A673 (cell line): ENCODE data around the gene BCDIN3D. TPM values are rescaled to one million over a fixed set of nuclear protein-coding genes. Genes with fewer than 3 reads are reported as not detected.

ENCODE experiments used
- BruUV-seq: library from RNA; stranded (reverse); fragments of 400-500 nt; replicated peaks from 2 replicates; lab custom pipeline; 2021; lab: Mats Ljungman, UMichigan
- CTCF ChIA-PET: fragments of 300-600 bp; sonication (Branson Sonifier 250); formaldehyde crosslinking; loops from one replicate; lab custom pipeline; 2022; ENCODE audit warnings: antibody characterized with exemption; lab: Charles Lee
- POLR2A ChIA-PET: fragments of 300-600 bp; sonication (Branson Sonifier 250); formaldehyde crosslinking; loops from one replicate; lab custom pipeline; 2022; ENCODE audit warnings: antibody characterized with exemption; ENCODE audit not compliant: low non-redundant PET; lab: Charles Lee
- DNase-seq: peaks from one replicate; pipeline ENCODE4 v3.0.0-alpha.2; 2015; ENCODE audit warnings: low spot score
- H3K27ac ChIP-seq: fragments of 200-600 bp; sonication (generic); 2 replicates; pipeline ENCODE4 v1.5.1; 2016; ENCODE audit warnings: mixed run types, low read depth, mild to moderate bottlenecking, mixed read lengths, antibody characterized with exemption, low read length; ENCODE audit not compliant: poor library complexity, severe bottlenecking
- H3K27me3 ChIP-seq: fragments of 200-600 bp; sonication (generic); replicated peaks from 2 replicates; pipeline ENCODE4 v1.6.1; 2017; ENCODE audit warnings: mixed run types, low read depth, mild to moderate bottlenecking, mixed read lengths, antibody characterized with exemption, low read length; ENCODE audit not compliant: insufficient read depth, poor library complexity
- H3K36me3 ChIP-seq: fragments of 200-600 bp; sonication (generic); 2 replicates; pipeline ENCODE4 v1.6.1; 2016; ENCODE audit warnings: mixed run types, mild to moderate bottlenecking, mixed read lengths, antibody characterized with exemption, low read length; ENCODE audit not compliant: insufficient read depth, poor library complexity, severe bottlenecking
- H3K4me1 ChIP-seq: fragments of 200-600 bp; sonication (generic); 2 replicates; pipeline ENCODE4 v1.6.1; 2017; ENCODE audit warnings: mixed run types, mild to moderate bottlenecking, mixed read lengths, antibody characterized with exemption, low read length; ENCODE audit not compliant: insufficient read depth, poor library complexity, severe bottlenecking
- H3K4me3 ChIP-seq: fragments of 200-600 bp; sonication (generic); 2 replicates; pipeline ENCODE4 v1.5.1; 2016; ENCODE audit warnings: low read depth, mixed run types, mild to moderate bottlenecking, mixed read lengths, low read length; ENCODE audit not compliant: poor library complexity, severe bottlenecking
- H3K9me3 ChIP-seq: fragments of 200-600 bp; sonication (generic); 2 replicates; pipeline ENCODE4 v1.6.1; 2016; ENCODE audit warnings: mixed run types, low read depth, mild to moderate bottlenecking, mixed read lengths, antibody characterized with exemption, low read length; ENCODE audit not compliant: poor library complexity, severe bottlenecking
- EZH2 ChIP-seq: fragments of 200-600 bp; sonication (generic); IDR thresholded peaks from 2 replicates; pipeline ENCODE4 v1.6.1; 2017; ENCODE audit warnings: borderline replicate concordance, low read depth, mild to moderate bottlenecking, mixed read lengths, antibody characterized with exemption, low read length; ENCODE audit not compliant: poor library complexity, severe bottlenecking
- intact Hi-C: fragments of 100-400 bp; cut with micrococcal nuclease; formaldehyde crosslinking; loops from one replicate; pipeline ENCODE4 v1.10.0; 2022; ENCODE audit not compliant: unreplicated experiment
- total RNA-seq: library from RNA; stranded (reverse); gene quantifications from 2 replicates; pipeline ENCODE4 v1.2.3, GENCODE V29; 2021
- TF ChIP-seq, protein P1 (sequence below): fragments of 300-800, 200-600 bp; sonication (generic); conservative IDR thresholded peaks from 2 replicates; pipeline ENCODE4 v1.5.1; 2017; ENCODE audit warnings: low read depth, mild to moderate bottlenecking, antibody characterized with exemption, low read length, moderate library complexity, mixed read lengths

Gene BCDIN3D
- total RNA-seq, 1 experiment from 2014 or later = 5.7 TPM

DNA sequence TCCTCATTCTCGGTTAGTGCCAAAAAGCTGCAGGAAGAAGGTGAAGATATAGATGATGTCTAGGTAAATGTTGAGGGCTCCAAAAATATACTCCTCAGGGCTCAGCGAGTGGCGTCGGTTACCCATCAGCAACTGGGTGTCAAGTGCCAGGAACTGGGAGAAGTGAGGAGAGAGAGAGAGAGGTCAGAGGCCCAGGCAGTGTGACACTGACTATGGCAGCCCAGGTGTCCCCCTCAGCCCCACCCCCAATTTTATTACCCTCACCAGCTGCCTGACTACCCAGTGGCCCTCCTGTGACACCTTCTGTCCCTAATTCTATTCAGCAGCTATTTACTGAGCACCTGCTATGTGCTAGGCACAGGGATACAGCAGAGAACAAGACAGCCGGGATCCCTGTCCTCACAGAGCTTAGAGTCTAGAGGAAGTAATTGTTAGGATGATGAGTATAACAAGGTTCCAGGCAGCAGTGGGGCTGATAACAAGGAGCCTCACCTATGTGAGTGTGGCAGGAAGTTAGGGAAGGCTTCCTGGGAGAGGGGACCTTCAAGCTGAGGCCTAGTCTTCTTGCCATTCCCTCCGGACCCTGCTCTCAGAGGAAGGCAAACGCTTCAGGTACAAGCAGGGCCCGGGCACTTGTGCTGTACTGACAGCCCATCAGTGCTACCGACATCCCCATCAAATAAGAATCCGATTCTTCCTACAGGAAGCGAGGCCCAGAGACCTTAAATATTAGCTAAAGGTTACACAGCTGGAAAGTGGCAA, 27.8 kb upstream of the BCDIN3D start:
- Histone ChIP-seq H3K9me3 (no peaks in the 10 kb centered on the region), H3K36me3 (no peaks in the 10 kb centered on the region), H3K4me3 (no peak overlapping the region), H3K27ac (no peak overlapping the region), H3K27me3 (no peaks in the 10 kb centered on the region), H3K4me1 (peaks cover 7% of the 10 kb centered on the region)
- TF ChIP-seq, protein P1, sequence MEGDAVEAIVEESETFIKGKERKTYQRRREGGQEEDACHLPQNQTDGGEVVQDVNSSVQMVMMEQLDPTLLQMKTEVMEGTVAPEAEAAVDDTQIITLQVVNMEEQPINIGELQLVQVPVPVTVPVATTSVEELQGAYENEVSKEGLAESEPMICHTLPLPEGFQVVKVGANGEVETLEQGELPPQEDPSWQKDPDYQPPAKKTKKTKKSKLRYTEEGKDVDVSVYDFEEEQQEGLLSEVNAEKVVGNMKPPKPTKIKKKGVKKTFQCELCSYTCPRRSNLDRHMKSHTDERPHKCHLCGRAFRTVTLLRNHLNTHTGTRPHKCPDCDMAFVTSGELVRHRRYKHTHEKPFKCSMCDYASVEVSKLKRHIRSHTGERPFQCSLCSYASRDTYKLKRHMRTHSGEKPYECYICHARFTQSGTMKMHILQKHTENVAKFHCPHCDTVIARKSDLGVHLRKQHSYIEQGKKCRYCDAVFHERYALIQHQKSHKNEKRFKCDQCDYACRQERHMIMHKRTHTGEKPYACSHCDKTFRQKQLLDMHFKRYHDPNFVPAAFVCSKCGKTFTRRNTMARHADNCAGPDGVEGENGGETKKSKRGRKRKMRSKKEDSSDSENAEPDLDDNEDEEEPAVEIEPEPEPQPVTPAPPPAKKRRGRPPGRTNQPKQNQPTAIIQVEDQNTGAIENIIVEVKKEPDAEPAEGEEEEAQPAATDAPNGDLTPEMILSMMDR = no peak
- TF ChIP-seq EZH2 = no peak
- ChIA-PET CTCF (no interaction called here), POLR2A (no interaction called here)
- BruUV-seq = no TSS peak
- no peak for DNase-seq
- intact Hi-C loops = no loop called here

DNA sequence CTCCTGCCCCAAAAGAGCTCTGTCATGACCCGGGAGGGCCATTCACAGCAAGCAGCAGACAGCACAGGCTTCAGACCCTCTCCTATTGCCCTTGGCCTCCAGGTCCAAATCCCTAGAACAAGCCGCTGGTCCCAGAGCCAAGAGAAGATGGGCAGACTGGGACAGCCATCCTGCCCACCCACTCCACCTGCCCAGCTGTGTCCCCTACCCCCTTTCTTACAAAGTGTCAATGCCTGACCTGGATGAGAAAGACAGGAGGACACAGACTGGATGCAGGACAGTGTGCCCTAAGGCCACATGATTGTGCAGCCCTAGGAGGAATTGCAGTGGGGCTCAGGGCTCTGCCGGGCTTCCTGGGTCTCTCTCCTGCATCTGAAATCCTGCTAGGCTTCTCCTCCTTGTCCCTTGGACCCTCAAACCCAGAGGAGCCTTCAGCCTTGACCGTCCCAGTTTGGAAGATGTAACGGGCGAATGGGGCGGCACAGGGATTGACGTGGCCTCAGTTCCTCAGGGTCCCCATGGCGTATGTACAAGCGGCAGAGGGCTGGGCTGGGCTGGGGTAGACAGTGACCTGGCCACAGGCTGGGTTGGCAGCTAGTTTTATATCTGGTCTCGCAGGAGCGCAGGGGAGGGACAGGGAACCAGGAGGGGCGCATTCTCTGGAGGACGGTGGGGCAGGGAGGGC, 27.1 kb upstream of the BCDIN3D start:
- CTCF ChIA-PET = interaction anchor here (1.2 to 1.3 kb wide), 2 partner anchors 76 to 200 kb away, joined by 3 to 4 read pairs; no protein-coding TSS in a partner anchor
- Histone ChIP-seq H3K9me3 (no peaks in the 10 kb centered on the region), H3K36me3 (no peaks in the 10 kb centered on the region), H3K4me3 (no peak overlapping the region), H3K27me3 (no peaks in the 10 kb centered on the region), H3K27ac (no peak overlapping the region), H3K4me1 (peaks cover 7% of the 10 kb centered on the region)
- intact Hi-C loops = loop anchor here (5.0 kb wide), 1 partner anchor 77 kb away; no protein-coding TSS in a partner anchor
- POLR2A ChIA-PET = no interaction called here
- BruUV-seq = no TSS peak
- TF ChIP-seq, protein P1 = no peak
- TF ChIP-seq EZH2 = no peak
- no peak for DNase-seq

DNA sequence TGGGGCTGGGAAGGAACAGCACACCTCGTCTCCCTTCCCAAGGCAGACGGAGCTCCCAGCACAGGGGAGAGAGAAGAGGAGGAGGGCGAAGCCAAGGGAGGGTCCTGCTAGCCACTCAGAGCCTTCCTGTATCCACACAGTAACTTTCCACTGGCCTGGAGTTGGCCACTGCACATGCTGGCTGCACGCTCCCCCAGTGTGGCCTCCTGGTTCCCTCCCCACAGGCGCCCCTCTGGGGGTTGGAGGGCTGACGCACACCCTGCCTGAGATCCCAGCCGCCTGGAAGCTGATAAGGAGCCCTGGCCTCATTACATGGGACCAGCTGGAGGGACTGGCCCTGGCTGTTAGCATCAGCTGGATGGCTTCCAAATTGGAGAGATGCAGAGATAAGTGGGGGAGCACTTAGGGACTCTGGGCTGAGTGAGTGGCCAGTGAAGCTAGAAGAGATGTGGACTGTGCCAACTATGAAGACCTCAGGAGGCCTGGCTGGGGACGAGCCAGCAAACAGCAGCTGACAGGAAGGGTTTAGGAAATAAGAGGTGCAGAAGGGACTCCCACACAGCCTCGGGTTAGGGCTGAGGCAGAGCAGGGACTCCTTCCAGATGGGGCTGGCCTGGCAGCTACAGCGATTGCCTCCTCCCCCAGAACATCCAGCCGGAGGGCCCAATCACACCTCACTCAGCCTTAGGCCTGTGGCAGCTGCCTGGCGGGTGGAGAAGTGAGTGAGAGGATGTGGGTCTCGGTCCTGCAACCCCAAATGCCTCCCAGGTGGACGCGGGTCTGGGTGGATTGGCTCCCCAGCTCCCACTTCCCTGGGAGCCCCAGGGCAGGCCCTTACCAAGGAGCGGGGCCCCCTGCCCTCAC, 26.3 kb upstream of the BCDIN3D start:
- ChIA-PET POLR2A (no interaction called here), CTCF (interaction anchor here (0.6 to 1.3 kb wide), 4 partner anchors 76 to 201 kb away, joined by 3 to 4 read pairs (median 3); no protein-coding TSS in a partner anchor)
- Histone ChIP-seq H3K4me3 (no peak overlapping the region), H3K27ac (no peak overlapping the region), H3K27me3 (no peaks in the 10 kb centered on the region), H3K4me1 (peaks cover 7% of the 10 kb centered on the region), H3K9me3 (no peaks in the 10 kb centered on the region), H3K36me3 (no peaks in the 10 kb centered on the region)
- TF ChIP-seq EZH2 = no peak
- TF ChIP-seq, protein P1 = no peak
- no TSS peak for BruUV-seq
- intact Hi-C loops = loop anchor here (5.0 kb wide), 1 partner anchor 78 kb away; no protein-coding TSS in a partner anchor
- DNase-seq = peak; percentile 71
